Left hindlimb (tissue), 1 donor: Measurements from ENCODE around the gene TMEM47.

ENCODE experiments used
- DNase-seq: peaks from one replicate; pipeline ENCODE4 v3.0.0-alpha.2; 2018

TMEM47 gene

DNA sequence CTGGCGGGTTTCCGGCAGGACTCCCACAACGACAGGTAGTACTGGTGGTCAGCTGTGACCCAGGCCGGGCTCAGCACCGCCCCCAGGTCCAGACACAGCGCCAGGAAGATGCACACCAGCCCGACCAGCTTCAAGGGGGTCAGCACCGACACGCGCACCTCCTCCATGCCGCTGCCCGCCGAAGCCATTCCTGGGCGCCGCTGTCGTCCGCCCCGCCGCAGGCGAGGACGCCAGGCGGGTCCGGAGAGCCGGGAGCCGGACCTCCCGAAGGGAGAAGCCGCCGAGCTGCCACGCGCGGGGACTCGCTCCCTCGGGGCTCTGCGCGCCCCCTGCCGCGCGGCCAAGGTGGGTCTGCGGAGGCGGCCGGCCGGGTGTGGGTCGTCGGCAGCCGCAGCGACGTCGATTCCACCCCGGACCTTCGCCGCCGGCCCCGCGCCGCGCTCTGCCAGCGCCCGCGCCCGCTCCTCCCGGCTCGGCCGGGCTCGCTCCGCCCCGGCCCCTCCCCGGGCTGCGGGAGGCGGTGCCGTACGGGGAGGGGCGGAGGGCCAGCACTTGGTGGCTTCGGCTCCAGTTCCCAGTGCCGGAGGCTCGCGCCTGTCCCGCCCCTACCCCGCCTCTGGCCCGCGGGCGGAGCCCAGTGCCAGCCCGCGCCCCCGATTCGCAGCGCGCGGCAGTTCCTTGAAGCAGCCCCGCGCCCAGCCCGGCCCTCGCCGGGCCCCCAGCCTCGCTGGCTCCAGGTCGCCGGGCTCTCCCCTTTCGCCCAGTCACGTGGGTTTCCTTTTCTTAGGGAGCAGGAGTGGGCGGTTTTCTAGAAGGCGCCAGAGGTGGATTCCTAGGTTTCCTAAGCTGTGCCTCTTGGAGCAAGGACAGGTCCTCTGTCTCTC, at the start of gene TMEM47:
Gene TMEM47 (minus strand): TSS at position 444 of the 884 bp plus-strand sequence. CDS start 256 bp downstream, at position 188.
- DNase-seq: peak; percentile 85

DNA sequence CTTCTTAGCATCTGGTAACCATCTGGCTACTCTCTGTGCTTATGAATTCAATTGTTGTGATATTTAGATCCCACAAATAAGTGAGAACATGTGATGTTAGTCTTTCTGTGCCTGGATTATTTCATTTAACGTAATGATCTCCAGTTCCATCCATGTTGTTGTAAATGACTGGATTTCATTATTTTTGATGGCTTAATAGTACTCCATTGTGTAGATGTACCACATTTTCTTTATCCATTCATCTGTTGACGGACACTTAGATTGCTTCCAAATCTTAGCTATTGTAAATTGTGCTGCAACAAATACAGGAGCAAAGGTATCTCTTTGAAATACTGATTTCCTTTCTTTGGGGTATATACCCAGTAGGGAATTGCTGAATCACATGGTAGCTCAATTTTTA, 30.0 kb upstream of the TMEM47 start:
- no peak for DNase-seq

GRCh38 chrX:34659575-34659974, 2.5 kb upstream of the TMEM47 start:
- DNase-seq: no peak

DNA sequence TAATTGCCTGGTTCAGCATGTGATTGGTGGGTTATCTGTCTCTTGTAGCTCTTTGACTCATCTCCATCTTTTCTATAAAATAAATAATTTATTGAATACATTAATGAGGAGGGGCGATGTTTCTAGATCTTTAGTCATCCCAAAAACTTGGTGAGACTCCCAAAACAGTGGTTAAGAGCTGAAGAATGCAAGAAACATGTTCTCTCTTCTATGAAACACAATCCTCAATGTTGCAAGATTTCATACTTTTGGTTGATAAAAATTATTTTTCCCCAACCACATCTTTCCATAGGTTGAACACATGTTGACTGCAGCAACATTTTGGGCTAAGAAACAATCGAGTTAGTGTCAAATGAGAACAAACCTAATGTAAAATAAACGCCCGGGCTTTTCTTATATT, 1.2 kb upstream of the TMEM47 start:
- no peak for DNase-seq

DNA sequence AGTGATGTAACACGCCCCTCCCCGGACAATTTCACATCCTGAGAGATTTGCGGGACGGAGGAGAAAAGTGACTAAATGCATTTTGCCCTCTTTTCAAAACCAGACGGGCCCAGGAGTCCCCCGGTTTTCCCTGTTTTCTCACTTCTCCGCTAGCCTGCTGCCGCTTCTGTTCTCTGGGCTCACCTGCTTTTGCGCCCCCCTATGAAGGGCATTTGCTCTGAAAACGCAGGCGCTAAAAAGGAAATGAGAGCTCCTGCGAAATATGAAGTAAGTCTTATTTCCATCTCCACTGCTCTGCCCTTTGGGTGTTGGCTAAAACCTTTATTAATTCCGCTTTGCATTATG, 613 bp upstream of the TMEM47 start:
- DNase-seq: no peak

DNA sequence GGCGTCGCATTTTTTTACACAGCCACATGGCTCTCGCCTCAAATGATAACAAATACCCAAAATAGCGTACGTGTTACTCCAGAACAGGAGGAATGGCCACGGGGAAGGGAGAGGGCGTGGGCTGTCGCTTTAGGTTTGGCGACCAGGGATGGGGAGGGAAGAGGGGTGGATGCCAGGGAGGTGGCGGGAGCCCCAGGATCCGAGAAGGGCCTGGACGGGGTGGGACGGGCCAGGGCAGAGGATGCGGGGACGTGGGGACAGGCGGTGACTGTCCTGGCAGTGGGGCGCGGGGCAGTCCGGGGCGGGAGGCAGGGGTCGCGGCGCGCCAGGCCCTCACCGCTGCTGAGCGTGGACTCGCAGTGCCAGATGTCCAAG, 631 bp downstream of the TMEM47 start:
- DNase-seq: peak; percentile 33

GRCh38 chrX:34655501-34656455, 1.3 kb downstream of the TMEM47 start:
- no peak for DNase-seq

DNA sequence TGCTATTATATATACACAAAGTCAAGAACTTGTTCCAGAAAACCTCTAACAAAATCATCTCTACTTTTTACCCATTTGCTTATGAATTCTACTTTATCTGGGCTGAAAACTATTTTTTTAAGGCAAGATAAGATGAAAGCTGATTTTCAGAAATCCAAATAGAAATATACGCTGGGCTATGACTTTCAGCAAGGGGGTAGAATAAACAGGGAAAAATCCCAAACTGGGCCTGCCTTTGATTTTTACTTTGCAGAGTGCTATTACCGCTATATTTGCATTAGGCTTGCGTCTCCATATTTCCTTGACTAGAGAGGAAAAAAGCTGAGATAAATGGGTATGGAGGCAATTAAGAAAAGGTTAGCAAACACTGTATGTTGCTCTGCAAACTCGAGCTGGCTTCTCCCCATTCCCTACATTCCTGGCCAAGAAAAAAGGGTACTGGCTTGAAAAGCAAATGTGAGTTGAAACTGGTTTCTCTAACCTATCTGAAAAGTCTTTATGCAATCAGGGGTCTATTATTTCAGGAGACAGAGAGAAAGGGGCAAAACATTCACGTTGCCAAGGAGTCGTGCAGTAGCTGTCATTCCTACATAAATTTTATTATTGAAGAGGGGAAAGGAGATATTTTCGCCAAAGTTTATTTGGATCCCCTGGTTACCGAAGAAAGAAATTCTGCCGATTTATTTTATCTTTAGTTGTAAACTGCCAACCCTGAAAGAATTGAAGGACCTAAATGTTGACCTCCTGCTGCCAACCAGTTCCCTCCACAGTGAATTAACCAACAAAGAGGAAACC, 2.2 kb downstream of the TMEM47 start:
- no peak for DNase-seq

- DNase-seq: no peak
These were observed 3.3 kb downstream of the TMEM47 start for GRCh38 chrX:34653811-34654210.

- DNase-seq: no peak
These were observed 14.2 kb downstream of the TMEM47 start for GRCh38 chrX:34642849-34643248.

GRCh38 chrX:34638116-34638515, 19.0 kb downstream of the TMEM47 start:
- DNase-seq: no peak

- no peak for DNase-seq
These were observed 22.7 kb downstream of the TMEM47 start for GRCh38 chrX:34634349-34634748.

DNA sequence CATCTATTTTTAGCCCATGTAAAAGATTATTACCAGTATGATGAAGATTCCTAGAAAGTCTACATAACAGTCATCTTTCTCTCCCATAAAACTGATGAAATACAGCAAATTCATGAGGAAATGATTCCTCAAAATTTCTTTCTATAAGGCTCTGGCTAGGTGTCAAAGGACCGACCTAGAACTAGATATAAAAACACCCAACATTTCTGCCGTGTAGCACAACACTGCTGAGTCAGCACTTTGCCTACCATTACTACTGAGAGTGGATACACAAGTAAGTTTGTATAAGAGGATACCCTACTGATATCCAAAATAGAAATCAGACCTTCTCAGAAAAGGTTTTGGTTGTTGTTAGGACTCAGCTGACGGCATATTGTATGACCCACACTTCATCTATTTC, 24.7 kb downstream of the TMEM47 start:
- no peak for DNase-seq

DNA sequence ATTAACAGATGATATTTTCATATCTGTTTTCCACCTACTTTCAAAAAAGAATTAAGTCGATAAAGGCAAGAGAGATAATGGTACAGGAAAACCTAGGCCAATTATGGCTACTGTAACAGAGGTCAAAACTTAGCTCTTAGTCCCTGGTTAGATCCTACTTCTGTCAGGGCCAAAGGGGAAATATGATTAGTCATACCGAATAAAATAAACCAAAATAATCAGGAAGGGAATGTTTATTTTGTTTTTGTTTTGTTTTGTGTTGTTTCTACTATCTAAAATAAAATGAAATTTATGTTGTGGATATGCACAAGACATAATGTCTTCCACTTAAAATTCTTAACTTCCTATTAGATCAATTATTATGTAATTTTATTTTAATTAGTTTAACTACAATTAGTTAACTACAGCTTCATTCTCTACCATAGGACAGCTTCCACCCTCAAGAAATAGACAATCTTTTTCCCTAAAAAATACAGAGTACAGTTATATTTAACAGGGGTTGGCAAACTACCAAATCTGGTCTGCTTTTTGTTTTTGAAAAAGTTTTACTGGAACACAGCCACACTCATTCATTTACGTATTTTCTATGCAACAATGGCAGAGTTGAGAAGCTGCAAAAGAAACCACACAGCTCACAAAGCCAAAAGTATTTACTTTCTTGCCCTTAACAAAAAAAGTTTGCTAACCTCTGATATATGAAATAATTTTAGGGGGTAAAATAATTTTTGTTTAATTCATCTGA, 25.4 kb downstream of the TMEM47 start:
- DNase-seq: no peak

GRCh38 chrX:34629572-34629971, 27.5 kb downstream of the TMEM47 start:
- peak; percentile 32 for DNase-seq

DNA sequence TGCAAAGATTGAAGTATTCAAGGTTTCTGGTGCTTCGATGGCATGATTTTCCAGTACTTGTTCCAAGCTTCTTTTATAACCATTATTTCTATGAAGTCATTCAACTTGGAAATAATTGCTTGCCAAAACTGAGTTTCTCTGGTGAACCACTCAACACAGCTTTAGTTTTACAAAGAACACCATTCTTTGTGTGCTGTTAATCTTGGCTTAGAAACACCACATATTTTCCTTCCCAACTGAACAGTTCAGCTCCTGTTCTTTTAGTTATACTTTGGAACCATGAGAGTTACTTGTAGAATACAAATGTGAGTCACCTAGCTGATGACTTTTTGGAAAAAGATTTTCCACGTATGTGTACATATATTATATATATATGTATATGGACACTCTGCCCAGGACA, 32.7 kb downstream of the TMEM47 start:
- DNase-seq: no peak

- no peak for DNase-seq
These were observed 37.2 kb downstream of the TMEM47 start for GRCh38 chrX:34619920-34620319.

GRCh38 chrX:34612036-34612435, 45.0 kb downstream of the TMEM47 start:
- DNase-seq: no peak

- DNase-seq: no peak
These were observed 58.7 kb downstream of the TMEM47 start for GRCh38 chrX:34598362-34598761.

- DNase-seq: no peak
These were observed 70.1 kb downstream of the TMEM47 start for GRCh38 chrX:34586936-34587335.

DNA sequence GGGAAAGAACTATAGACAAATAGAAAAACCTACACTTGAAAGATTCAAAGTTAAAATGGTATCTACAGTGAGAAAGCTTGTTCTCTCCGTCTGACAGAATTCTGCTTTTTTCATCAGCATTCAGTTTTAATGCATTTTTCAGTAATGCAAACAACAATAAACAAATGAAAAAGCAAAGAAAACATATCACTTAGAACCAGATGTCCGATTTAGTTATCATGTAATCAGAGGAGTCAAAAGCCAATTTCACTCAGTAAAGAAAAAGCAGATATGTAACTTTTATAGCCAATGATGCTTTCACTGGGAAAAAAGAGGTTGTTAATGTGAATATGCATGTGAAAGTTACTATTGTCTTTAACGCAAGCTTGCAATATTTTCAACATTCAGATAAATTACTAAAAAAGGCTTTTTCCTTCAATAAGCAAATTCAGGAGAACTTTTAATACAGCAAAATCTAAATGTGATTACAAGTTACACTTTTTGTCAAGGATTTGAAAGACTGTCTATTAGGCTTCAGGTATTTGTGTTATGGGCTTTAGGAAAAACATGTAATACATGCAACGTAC, 70.7 kb downstream of the TMEM47 start:
- DNase-seq: no peak

DNA sequence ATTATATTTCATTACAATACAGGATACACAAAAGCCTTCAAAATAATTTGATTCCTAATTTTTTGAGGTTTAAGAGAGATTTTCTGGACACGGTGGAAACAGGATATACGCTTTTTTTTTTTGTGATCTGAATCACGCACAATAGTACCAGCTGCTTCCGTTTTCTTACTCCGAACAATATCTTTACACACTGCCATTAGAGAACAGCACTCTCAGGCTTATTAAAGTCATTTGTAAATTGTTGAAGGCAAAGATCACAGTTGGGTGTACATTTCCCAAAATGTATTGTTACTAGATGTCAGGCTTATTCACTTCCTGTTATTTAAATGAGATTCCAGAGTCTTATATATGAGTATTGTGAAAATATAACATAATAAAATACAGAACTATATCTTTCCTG, 71.5 kb downstream of the TMEM47 start:
- no peak for DNase-seq
